Stimulated activated CD4-positive, alpha-beta T cell treated with anti-CD3 and anti-CD28 coated beads, Interleukin-12 subunit alpha, Interleukin-12 subunit beta, amount 100 ng/mL, for 4 hours (primary cell): ENCODE measurements around the gene LZTFL1.
A peak's percentile ranks its signal among the peaks of the same experiment; 100 is the strongest.

Source experiments
- DNase-seq: peaks from one replicate; pipeline ENCODE4 v3.0.0-alpha.2; 2020

The LZTFL1 gene

DNA sequence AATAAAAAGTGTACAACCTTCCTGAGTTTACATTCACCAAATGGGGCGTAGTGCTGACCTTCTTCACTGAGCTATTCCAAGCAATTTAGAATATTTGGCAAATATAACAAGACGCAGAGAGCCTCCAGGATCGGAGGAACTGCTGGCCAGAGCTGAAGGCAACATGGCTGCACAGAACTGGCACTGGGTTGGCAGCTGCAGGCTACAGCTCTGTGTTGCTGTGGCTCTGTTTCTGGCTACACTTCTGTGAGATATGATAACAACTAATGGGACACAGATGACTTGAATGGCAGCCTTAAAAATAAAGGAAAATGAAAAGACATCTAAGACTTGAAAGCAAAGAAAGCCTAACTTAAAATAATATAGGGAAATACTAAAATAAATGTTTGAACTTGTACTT, 34.8 kb downstream of the LZTFL1 start:
- DNase-seq = no peak

DNA sequence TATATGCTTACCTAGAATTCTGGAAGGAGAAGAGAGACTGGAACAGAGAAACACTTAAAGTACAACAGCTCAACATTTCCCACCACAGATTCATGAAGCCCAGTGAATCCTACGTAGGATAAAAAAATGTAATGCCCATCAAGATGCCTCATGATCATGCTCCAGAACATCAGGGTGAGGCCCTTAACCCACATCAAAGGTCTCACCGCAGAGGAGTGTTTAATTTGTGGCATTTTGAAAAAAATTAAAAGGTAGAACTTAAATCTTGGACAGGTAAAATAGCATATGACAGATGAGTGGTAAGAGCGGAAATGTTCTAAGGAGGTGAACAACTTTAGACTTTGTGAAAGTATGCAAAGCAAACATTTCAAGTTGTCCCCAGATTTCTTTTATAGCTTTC, 35.8 kb downstream of the LZTFL1 start:
- DNase-seq = no peak

DNA sequence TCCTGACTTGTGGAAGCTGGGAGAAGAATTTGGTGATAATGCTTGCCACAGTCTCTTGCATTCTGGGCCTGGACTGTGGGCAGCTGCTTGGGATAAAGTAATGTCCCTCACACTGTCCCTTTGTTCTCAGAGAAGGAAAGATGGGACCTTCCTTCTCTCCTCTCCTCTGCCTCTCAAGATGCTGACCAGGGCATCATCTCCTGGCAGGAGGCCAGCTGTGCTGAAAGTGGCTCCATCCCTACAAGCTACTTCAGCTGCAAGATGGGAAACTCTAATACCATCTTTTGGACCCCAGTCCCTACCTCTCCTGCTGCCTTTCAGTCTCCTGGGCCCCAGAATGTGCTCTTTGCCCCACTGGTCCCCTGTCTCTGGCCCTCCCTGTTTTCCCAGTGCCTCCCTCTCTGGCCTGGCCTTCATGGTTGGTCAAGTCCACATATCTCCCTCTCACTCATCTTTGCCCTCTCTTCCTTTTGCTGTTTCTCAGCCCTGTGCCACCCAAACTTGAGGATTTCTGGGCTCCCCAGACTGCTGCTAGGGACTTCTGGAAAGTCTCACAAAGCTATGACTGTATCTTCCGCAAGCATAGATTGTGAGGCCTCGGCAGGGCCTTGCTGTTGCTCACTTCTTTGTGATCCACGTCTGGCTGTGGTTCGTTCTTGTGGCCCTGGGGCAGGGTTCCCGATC, 38.5 kb downstream of the LZTFL1 start:
- DNase-seq = no peak

DNA sequence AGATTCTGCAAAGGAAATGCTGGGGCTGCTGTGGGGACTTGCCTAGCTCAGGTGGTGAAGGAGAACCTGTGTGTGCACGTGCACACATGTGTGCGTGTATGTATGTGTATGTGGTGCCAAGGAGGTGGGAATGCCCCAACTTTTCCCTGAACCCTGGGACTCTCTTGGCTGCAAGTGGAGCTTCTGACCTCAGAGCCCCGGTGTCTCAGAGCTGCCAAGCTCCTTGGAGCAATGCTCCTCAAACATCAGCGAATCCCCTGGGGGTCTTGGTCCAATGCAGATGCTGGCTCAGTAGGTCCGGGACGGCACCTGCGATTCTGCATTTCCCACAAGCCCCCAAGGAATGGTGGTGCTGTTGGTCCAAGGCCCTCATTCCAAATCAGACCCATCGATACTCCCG, 39.8 kb downstream of the LZTFL1 start:
- DNase-seq = no peak

DNA sequence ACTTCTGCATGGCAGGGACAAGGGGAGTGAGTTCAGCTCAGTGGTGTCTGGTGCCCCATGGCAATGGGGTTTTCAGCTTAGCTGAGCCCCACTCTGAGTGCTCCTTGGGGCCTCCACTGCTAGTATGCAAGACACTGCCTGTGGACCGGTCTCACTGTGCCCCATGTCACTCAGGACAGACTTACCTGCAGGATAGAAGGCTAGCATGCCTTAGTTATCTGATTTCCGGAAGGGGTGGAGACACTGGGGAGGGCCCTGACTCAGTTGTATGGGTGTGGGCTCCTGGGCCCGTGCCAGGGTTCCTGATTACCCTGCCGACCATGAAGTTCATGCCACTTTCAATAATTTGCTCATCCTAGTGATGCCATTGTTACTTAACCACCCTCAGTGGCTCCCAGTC, 41.3 kb downstream of the LZTFL1 start:
- no peak for DNase-seq

DNA sequence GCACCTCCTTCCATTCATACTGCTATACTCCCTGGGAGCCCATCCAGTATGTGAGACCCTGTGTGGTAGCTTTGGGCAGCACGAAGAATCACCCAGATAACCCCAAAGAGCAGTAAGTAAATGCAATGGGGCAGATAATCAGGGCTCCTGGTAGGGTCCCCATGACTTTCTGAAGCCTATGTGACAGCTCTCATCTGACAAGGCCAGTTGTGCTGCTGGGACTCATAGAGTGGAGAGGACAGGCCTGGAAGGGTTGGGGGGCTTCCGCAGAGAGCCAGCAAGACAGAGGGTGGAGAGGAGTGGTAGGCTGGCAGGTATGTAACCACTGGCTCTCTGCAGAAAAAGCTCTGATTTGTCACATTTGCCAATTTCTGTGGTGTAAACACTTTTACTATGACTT, 42.3 kb downstream of the LZTFL1 start:
- DNase-seq = no peak

DNA sequence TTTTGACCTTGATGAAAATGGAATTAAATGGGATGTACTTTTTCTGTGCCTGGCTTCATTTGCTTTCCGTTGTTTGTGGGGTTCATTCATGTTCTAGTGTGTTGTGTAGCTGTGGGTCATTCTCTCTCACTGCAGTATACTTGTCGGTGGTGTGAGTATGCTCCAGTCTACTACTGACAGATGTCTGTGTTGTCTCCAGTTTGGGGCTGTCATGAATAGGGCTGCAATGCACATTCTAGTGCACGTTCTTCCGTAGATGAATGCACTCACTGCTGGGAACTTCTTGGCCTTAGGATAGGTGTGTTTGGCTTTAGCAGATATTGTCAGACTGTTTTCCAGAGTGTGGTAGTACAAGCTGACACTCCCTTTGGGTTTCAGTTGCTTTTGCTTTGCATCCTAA, 43.9 kb downstream of the LZTFL1 start:
- DNase-seq = no peak

DNA sequence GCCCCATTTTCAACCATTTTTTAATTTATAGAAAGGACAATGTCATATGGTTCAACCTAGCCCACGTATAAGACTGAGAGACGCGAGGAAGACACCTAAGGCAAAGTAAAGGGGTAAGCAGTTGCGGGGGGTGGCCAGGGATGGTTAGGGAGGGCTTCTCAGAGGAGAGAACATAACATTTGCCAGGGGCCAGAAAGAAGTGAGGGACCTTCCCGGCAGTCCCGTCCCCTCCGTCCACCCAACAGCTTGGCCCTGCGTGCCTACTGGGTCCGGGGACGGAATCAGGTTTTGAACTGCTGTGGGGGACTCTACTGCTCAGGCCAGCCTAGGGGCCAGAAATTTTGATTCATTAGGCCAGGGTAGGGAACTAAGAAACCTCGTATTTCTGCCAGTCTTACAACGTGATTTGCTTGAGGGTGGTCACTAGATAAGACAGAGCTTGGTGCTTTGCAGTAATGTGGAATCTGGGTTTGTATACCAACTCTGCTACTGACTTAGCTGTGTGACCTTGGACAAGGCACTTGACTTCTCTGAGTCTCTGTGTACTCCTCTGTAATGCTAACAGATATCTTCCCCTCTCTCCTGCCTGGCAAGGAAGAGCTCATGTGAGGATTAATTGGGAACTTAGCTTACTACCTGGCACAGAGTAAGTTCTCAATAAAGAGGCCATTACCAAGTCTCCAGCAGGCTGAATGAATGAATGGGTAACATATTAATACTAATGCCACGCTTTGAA, 44.8 kb downstream of the LZTFL1 start:
- no peak for DNase-seq

DNA sequence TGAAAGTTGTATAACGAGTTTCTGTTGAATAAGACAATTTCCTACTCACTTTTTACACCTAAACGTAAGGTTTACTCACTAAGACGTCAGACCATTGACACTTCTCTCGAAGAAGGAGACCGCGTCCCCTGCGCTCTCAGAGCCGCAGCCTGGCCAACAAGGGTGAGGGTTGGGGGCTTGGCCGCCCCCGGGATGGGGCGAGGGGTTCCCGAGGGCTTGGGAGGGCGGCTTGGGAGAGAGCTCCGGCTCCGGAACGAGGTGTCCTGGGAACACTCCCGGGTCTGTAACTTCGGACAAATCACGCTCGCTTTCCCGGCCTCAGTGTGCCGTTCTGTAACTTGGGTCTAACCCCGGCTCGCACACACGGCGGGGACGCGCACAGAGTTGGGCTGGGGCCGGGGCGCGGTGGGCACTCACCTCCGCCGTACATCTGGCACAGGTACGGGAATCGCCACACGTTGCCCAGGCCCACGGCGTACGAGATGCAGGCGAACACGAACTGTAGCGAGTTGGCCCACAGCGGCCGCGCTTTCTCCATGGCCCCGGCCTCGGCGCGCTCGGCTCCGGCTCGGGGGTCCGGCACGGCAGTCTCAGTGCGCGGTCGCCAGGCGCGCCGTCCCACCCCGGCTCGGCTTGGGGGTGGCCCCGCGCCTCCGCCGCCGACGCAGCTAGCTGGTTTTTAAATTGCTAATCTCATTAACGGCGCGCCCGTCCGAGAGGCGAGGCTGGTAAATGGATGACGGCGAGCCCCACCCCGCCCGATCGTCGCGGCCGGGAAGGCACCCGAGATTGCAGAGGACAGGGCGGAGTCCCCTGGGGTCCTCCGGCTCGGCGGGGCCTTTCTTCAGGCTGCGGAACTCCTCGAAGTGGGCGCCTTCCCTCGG, 45.8 kb downstream of the LZTFL1 start, which contains the start of gene SLC6A20:
TSS of gene SLC6A20 (minus strand) at position 655 of the 884 bp plus-strand sequence. CDS start at position 538, 117 bp downstream.
- peak; percentile 20 for DNase-seq

DNA sequence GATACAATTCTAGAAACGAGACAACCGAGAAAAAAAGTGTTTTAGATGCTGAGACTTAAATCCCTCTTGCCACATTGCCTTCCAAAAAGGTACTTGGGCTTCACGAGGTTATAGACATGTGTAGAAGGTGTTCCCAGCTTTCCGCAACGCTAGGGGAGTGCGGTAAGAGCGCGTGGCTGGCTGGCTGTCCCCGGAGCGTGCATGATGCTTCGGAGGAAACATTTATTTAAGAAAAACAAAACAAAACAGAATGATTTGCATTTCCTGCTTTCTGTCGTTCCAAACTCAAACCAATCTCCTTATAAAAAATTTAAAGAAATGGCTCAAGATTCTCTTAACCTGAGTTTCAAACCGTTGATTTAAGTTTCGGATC, 46.4 kb downstream of the LZTFL1 start:
- no peak for DNase-seq

DNA sequence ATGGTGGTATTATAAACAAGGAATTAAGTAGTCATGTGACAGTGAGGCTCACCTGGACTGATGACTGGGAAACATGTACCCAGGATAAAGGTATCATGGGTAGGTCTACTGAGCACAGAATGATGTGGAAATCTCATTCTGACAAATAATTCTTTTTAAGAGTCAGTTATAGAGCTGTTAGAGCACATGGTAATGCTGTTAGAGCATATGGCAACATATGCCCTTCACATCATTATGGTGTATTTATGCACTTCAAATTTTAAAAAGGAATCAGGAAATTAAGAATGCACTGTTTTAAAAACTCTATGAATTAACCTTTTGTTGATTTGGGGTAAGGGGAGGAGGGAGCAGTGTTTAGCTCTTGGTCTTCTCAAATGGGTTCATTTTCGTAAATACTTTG, 47.3 kb downstream of the LZTFL1 start:
- DNase-seq = no peak

DNA sequence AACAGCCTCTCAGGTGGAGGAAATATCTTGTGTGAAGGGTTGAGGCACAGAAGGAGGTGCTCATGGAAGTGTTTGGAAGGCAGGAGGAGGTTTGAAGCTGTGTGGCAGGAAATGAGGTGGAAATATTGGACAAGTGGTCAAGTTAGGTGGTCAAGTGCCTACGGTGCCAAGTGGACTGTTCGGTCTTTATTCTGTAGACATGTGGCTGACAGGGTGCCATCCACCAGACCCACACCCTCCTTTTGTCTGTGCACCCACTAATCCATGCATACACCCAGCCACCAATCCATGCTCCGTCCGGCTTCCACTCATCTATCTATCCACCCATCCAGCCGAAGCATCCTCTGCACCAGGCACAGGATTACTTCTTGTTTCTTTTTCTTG, 47.8 kb downstream of the LZTFL1 start:
- DNase-seq = no peak

DNA sequence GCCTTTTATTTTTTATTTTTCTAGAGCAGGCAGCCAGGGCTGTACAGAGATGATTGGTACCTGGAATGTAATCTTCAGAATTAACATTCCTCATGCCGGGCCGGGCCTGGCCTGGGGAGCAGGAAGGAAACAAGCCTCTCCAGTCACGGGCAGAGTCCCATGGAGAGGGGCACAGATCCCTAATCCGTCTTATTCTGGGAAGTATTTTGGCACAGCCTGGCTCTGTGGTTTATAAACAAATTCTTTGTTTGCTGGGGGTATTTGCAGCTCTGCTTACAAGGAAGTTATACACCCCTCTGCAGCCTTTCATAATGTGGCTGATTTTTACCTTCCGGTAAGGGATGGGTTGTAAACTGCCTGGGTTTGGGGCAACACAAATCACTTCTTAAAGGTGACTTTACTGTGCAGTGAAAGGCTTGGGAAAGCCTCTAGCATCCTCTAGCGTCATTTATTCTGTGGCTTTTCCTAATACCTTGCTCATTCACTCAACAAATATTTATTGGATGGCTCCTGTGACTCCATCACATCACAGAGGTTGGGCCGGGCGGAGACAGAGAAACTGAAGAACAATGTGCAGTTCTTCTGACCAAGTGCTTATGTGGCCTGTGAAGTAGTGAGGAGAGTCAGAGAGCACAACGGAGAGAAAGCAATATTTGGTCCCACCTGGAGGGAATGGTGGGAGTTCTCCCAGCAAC, 48.3 kb downstream of the LZTFL1 start:
- no peak for DNase-seq

DNA sequence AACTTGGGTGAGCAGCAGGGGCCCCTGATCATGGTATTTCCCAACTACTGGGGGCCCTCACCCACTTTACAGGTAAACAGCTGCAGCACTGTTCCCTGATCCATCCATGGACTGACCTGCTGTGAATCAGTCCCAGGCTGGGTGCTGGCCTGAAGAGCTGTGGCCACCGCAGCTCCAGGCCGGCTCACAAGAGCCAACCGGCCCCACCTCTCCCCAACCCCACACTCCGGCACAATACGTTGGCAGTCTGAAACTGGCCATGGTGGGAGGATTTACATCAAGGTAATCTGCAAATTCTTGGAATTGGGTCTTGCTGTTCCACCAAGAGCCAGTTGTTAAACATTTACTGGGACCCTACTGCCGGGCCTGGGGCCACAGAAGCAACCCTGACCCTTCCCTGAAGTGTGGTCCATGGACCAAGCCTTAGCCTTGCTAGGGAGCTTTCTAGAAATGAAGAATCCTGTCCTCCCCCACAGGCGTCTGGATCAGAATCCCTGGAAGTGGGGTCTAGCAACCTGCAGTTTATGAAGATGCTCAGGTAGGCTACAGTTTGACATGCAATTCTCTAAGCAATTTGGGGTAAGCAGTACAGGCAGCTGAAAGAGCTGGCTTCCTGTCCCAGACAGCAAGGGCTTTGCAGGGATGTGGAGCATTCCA, 49.3 kb downstream of the LZTFL1 start:
- DNase-seq = no peak

DNA sequence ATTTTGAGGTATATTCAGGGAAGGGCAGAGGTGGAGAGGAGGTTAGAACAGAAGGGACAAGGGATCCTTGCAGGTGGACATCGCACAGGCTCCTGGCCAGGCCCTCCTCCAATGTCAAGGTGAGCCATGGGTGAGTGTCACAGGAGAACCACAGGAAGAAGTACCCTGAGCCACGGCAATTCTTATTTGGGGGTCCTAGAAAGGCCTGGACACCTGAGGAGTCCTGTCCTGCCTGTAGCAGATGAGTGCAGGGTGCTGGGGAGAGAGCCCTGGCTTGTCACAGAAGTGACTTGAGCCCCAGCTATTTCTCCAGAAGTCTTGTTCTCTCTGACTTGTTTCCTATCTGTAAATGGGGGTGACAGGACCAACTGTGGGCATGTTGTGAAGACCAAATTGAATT, 49.9 kb downstream of the LZTFL1 start:
- DNase-seq = no peak

DNA sequence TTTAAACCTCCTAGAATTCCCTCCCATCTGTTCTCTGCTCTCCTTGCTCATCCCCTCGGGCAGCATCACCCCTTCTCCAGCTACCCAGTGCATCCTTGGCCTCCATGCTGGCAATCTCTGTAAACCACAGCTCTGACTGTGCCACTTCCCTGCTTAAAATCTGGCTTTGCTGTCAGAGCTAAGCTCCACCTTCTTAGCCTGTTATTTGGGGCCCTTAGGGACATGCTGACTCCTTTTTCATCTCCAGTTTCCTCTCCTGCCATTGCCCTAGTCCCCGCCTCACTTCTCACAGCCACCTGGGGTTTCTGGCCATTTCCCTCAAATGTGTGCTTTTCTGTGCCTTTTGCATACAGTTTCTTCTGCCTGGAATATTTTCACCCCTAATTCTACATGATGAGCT, 51.3 kb downstream of the LZTFL1 start:
- DNase-seq = no peak

DNA sequence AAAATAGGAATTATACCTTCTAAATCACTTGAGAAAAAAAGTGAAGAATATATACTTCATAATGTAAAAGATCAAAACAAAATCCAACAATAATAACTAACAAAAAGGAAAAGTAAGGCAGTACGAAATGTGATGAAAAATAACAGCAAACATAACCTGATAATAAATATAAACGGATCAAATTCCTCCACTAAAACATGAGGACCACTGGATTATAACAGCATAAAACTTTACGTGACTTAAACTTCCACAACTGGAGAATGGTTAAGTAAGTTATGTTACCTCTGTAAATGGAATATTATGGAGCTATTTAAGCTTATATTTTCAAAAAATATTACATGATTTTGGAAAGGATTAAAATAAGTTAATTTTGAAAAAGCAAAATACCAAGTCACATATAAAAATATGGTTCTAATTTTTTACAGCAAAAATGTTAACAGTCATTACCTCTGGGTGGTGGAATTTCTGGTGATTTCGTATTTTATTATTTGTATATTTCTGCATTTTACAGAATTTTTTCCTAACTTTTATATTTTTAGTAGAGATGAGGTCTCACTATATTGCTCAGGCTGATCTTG, 52.6 kb downstream of the LZTFL1 start:
- DNase-seq = no peak

DNA sequence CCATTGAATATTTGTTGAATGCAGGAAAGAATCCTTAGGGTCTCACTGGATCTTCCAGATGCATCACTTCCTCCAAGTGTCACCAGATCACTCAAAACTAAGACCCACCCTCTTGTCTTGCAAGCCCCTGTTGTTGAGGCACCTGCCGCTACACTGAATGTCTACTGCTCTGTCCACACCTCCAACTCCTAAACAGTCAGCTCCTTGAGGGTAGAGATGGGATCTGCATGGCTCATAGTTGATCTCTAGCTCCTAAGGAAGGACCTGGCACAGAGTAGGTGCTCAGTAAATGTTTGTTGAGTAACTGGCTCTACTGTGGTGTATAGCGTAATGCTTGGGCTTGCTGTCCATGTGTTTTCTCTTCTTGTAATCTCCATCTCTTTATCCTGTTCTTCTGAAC, 54.4 kb downstream of the LZTFL1 start:
- no peak for DNase-seq

DNA sequence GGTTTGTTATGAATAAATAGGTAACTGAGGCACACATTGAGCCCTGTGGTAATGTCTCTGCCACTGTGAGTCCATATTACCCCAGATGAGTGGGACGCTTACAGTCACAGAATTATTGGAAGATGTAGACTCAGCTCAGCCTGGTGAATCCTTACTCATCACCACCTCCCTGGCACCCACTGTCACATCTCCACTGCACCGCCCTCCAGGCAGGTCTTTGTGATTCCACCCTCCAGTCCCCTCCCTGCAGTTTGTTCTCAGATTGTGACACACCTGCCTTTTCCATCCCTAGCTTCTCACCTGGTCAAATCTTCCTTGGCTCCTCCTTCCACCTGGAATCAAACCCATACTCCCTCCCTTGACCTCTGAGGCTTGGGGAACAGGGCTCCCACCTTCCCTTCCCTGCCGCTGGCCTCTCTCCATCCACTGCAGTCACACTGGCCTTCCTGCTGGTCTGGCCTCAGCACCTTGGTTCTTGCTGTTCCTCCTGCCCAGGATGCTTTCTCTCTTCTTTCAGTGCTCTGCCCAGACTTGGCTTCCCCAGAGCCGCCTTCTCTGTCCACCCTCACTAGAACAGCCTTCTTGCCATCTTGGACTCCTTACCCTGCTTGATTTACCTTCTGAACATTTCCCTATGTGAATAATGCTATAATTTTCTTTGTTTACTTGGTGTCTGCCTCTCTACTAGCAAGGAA, 55.0 kb downstream of the LZTFL1 start:
- DNase-seq = no peak

DNA sequence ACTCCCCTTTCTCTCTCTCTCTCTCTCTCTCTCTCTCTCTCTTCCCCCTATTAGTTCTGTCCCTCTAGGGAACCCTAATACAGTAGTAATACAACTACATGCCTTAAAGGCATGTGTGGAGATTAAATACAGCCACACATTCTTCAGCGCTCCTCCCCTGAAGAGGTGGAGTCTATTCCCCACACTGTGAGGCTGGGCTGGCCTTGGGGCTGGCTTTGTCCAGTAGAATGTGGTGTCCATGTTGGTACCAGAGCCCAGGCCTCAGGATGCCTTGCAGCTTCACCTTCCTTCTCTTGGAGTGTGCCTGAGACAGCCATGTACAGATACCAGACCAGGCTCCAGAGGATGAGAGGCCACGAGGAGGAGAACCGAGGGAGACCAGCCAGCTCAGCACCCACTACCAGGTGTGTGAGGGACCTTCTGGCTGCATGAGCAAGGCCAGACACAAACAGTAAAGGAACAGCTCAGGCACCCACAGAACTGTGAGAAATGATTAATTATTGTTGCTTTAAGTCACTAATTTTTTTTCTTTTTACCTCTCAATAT, 56.2 kb downstream of the LZTFL1 start:
- DNase-seq = no peak

DNA sequence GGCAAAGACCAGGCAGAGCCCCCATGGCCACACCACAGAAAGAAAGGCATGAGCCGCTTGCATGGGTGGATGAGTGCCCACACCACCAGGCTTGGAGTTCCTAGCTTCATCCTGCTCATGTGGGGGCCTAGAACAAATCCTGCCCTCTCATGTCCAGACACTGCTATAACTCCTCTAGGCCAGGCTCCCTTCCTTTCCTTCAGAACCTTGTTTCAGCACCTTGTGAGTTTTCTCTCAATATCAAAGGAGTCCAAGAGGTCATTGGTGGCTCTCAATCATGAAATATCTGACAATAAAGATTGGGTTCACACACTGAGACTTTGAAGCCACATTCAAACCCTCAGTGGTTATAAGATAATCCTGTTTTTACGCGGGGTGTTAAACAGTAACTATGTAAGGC, 58.3 kb downstream of the LZTFL1 start:
- DNase-seq = no peak
